H1 (cell line): ENCODE results near the gene MICALL2. TPM values are rescaled to one million over a fixed set of nuclear protein-coding genes. Genes with fewer than 3 reads are reported as not detected.

Experiments
- BRCA1 ChIP-seq: IDR thresholded peaks from 2 replicates; pipeline ENCODE4 v1.6.1; 2012; ENCODE audit warnings: low read depth, low read length, improper control_type of control experiment
- CBX5 ChIP-seq: fragments of 300-800, 300-1000 bp; sonication (generic); IDR thresholded peaks from 2 replicates; pipeline ENCODE4 v1.7.1; 2016; ENCODE audit warnings: antibody characterized with exemption, low read length, low read depth
- CHD1 ChIP-seq: IDR thresholded peaks from 2 replicates; pipeline ENCODE4 v1.6.1; 2012; ENCODE audit warnings: low read depth, low read length, improper control_type of control experiment
- CHD7 ChIP-seq: fragments of 300-600 bp; sonication (generic); IDR thresholded peaks from 2 replicates; pipeline ENCODE4 v1.7.1; 2012; ENCODE audit warnings: low read length, moderate library complexity, mild to moderate bottlenecking, inconsistent platforms; ENCODE audit not compliant: insufficient replicate concordance
- CREB1 ChIP-seq: IDR thresholded peaks from 2 replicates; pipeline ENCODE4 v1.6.1; 2012; ENCODE audit warnings: inconsistent platforms
- NRF1 ChIP-seq: IDR thresholded peaks from 2 replicates; pipeline ENCODE4 v1.6.1; 2011; ENCODE audit warnings: mild to moderate bottlenecking, low read depth, low read length, improper control_type of control experiment
- PHF8 ChIP-seq: fragments of 200-600 bp; sonication (generic); conservative IDR thresholded peaks from 2 replicates; pipeline ENCODE4 v1.7.1; 2012; ENCODE audit warnings: low read depth, mild to moderate bottlenecking, inconsistent platforms, low read length, moderate library complexity
- SIN3A ChIP-seq, 2 experiments: IDR thresholded peaks in 1 of 2; conservative IDR thresholded peaks in 1 of 2; 2 replicates each; pipeline ENCODE4 v1.6.1; 2011 to 2012; ENCODE audit warnings: low read length in 2 of 2, improper control_type of control experiment in 1 of 2, low read depth in 1 of 2, mild to moderate bottlenecking in 1 of 2
- SUZ12 ChIP-seq: fragments of 200-600 bp; sonication (generic); IDR thresholded peaks from 2 replicates; pipeline ENCODE4 v1.6.1; 2012; ENCODE audit warnings: mild to moderate bottlenecking, inconsistent platforms, low read length, moderate library complexity, mixed read lengths
- polyA plus RNA-seq, 7 experiments: library from polyadenylated mRNA; depleted of rRNA in 3 of 7; stranded (reverse) in 5 of 7; unstranded in 2 of 7; fragments of >200 nt in 5 of 7; fragments of 200-250 nt in 2 of 7; gene quantifications; 1 replicate in 5 of 7; 2 replicates in 1 of 7; 4 replicates in 1 of 7; pipeline versions ENCODE4 v1.2.1 to v1.2.3, GENCODE V29; 2011 to 2013; ENCODE audit warnings: missing spikeins in 2 of 7, mixed read lengths in 2 of 7
- total RNA-seq: library from RNA; stranded (reverse); fragmentation: NEBNext Ultra II Directional; extraction: Animal tissue kit (Norgen Biotek cat#: 25700); gene quantifications from 2 replicates; pipeline ENCODE4 v1.2.1, GENCODE V29; 2021

The MICALL2 gene
- total and polyA plus RNA-seq, 2 of the 8 experiments (the other 6 are each of a cell fraction or from before 2014, with no cell fraction given), result 5.3 to 8.5 TPM

GRCh38 chr7:1503816-1504775 is 44.8 kb upstream of the MICALL2 start, which contains the start of gene INTS1 (continued):
- TF ChIP-seq CHD7, result no peak
- no peak for TF ChIP-seq CREB1
- TF ChIP-seq CHD1, result no peak
- TF ChIP-seq BRCA1, result no peak
- TF ChIP-seq SUZ12, result no peak
- no peak for TF ChIP-seq NRF1
- TF ChIP-seq SIN3A (conservative IDR thresholded peaks at IDR 0.05 in 1 of 2, IDR thresholded peaks at IDR 0.05 in 1 of 2; ENCODE audit: low read depth in 1 of 2, low read length in 2 of 2), result peak; percentile 68 to 78; a peak in 1 of 4 replicates
- TF ChIP-seq CBX5, result no peak
- peak; percentile 93 for TF ChIP-seq PHF8
